NCI-H2107 treated with DMSO at 0.1 percent for 48 hours (cell line): Measurements from ENCODE around the gene MAGEF1.

Source experiments
- DNase-seq: peaks from one replicate; lab custom pipeline; 2025; ENCODE audit not compliant: unreplicated experiment; lab: John Stamatoyannopoulos, UW

MAGEF1 gene

DNA sequence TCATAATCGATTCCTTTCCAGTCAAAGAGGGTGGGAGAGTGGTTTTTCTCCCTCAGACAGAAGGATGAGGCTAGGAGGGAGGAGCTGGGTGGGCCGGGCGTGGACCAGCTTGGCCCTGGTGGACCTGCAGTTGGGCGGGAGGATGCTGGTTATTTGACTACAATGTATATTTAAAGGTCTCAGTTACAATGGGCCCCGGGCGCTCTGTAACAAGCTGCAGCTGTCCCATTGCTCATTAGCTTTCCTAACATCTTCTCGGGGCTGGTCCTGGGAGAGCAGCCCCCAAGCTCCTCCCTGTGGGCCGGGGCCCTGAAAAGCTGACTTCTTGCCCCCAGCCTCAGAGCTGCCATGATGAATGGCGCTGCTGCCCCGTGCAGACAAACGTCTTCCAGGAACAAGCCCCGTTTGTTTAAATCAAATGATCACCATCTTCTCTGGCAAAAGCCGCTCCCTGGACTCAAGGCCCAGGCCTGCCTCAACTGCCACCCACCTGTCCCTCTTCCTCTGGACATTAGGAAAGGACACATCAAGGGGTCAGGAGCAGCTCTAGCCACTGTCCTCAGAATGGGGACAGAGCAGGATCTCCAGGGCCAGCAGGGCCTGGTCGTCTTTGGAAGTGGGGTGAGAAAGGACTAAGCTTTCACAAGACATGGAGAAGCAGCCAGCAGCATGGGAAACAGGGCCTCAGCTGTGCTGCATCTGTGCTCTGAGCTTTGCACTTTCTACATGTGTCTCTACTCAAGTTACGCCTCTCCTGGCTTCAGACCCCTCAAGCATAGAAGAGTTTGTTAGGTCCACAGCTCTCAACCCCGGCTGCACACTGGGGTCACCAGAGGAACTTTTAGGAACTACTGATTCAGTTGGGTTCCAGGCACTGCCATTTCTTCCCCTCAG lies 38.6 kb downstream of the MAGEF1 start:
- DNase-seq: no peak

DNA sequence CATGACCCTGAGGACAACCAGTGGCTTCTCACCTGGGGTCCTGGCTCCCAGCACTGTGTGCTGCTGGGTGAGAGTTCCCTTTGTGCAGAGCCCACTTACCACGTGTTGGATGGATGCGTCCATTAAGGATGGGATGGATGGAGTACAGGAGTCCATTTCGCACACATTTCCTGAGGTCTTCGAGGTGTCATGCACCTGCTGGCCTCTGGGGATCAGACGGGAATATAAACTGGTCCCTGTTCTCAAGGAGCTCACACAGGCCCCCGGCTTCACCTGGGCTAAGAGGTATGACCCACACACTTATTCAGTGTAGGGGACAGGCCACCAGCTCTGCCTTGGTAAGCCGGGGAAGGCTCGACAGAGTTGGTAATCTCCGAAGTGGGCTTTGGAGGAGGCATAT lies 39.5 kb downstream of the MAGEF1 start:
- no peak for DNase-seq

DNA sequence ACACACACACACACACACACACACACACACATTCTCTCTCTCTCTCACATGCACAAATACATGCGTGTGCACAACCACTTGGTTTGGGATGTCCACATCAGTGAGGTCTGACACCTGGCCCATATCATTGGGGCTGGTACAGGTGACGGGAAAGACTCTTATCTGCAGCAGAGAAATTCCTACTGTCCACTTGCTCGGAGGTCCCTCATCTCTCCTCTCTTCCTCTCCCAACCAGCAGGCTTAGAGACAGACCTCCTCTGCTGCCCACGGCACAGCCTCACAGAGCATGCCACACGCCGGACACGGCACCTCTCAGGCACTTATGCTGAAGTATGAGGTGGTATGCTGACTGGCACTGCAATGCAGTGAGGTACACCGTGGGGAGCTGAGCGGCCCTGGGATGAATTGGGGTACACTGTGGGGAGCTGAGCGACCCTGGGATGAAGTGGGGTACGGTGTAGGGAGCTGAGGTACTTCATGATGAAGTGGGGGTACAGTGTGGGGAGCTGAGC lies 41.7 kb downstream of the MAGEF1 start:
- DNase-seq: no peak

DNA sequence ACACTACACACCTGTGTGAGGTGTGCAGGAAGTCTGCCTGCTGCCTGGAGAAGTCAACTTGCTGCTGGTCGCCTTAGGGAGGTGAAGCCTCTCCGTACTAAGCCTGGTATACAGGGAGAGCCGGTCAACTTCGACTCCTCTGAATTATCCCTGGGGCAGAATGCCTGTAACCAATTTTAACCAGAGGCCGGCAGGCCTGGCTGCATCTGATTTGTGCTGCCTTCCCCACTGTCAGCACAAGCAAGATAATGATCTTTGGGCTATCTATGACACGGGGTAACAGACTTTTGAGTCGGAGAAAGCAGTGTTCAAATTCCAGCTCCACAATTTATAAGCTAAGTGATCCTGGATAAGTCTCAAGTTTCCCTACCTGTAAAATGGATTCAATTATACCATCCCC lies 42.3 kb downstream of the MAGEF1 start:
- DNase-seq: no peak

DNA sequence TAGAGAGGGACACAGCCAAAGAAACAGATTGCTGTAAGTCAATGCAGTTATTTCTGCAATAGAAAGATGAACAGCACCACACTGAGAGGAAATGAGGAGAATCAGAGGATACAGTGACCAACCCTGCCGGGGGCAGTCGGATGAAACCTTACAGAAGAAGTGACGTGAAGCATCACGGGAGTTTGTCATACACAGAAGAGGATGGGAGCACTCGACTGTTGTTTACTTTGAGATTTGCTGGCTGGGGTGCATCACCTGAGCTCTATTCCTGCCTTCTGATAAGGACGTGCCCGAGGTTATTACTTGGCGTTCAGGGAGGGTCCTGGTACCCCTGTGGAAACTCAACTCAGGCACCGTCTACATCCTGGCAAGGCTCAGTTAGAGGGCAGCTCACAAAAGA lies 45.4 kb downstream of the MAGEF1 start:
- DNase-seq: no peak

DNA sequence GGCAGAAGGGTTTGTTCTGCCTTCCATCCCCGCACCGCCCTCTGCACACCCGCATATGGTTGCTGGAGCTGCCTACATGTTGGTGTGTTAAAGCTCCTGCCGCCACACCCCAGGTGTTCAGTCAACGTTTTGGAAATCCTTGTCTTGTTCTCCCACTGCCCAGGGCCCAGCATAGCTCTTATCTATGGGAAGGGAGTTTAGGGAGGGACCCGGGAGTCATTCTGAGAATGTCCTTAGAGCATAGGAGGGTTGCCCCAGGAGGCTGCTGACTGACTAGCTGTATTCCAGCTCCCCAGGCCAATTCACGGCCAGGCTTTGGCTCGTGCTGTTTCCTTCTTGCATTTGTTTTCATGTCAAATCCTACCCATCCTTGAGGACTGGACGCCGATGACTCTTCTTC lies 46.8 kb downstream of the MAGEF1 start:
- DNase-seq: no peak

DNA sequence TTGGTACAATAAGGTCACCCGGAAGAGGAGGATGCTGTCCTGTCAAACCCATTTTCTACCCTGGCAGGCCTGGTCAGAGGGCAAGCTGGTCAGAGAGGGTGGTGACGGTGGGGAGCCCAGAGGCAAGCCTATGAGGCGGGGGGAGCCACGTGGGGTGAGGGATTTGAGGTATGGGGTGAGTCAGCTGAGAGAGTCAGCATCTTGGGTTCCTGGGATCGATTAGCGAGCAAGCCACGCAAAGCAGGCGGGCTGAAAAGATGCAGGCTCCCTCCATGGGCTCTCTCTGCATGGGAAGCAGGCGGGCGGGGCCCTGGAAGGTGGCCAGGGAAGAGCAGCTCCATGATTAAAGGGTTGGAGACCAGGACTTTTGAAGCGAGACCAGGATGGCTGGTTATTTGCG lies 48.1 kb downstream of the MAGEF1 start:
- no peak for DNase-seq

DNA sequence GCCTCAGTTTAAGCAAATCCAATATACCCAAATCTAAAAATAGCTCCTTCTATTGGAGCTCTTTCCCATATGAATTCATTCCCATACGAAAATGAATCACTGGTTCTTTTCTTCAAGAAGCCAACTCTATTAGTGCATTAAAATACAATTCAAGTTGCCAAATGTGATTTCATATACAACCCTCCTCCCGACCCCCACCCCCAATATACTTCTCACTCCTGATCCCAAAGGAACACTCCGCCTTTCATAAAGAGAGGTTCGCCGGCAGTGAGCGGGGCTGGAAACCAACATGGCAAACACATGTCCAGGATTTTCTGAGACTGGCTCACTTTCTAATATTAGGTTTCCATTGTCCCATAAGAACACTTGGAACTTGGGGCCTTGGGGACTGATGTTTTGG lies 48.5 kb downstream of the MAGEF1 start:
- DNase-seq: no peak

DNA sequence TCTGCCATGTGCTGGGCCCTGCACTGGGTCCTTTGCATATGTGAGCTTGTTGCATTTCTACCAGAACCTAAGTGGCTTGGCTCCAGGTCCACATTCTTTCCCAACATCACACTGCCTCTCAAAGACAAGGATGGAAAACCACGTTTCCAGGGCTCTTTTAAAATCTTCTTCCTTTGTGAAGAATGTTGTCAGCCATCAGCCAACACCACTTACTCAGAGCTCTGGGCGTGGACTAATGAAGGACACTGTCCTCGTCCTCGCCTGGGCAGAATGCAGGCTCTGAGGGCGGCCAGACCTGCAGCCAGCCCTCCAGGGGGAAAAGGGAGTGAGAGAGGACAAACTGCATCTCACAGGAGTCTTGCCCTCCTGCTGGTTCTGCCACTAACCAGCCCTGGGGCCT lies 49.7 kb downstream of the MAGEF1 start:
- no peak for DNase-seq

DNA sequence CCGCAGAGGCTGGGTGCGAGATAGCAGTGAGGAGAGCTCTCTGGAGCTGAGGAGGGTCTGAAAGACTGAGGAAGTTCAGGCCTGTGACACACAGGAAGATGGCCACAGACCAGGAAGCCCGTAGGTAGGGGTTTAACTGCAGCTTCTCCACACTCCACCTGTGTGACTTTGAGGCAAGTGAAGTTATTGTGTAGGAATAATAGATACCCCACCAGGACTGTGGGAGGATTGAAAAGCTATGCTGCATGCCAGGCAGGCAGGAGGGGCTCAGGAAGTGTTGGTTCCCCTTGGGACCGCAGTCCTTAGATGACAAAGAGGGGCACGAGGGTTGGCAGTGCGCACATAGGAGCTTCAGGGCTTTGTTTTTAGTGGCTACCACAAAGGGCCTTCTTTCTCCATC lies 50.9 kb downstream of the MAGEF1 start:
- DNase-seq: no peak
